Midbrain (tissue), 1 donor: ENCODE measurements around the gene HUNK.
"Not testable (repeated sequence)": the region's sequence is repeated elsewhere in the genome, so short reads cannot be mapped to it uniquely, and the experiment has no call there.

Experiments used
- DNase-seq: peaks from one replicate; lab custom pipeline; 2025; lab: John Stamatoyannopoulos, UW

Gene HUNK

GRCh38 chr21:31872452-31873274, at the start of gene HUNK:
Gene HUNK (plus strand): TSS chr21:31873020. CDS start chr21:31873675, 655 bp downstream.
- DNase-seq: peak; percentile 15

DNA sequence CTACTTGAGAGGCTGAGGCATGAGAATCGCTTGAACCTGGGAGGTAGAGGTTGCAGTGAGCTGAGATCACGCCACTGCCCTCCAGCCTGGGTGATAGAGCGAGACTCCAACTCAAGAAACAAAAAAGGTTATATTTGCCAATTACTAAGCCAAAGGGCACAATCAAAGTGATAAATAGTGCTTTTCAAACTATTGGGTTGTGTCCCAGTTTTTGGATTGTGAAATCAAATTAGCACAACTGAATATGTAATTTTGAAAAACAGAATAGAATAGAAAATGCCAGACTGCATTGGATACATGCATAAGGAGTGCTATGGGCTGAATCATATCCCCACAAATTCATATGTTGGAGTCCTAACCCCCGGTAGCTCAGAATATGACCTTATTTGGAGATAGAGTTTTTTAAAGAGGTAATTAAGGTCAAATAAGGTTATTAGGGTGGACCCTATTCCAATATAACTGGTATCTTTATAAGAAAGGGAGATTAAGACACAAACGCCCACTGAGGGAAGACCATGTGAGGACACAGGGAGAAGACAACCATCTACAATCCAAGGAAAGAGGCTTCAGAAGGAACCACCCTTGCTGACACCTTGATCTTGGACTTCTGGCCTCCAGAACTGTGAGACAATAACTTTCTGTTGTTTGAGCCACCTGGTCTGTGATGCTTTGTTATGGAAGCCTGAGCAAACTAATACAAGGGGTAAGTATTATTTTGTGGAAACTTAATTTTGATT, 42.9 kb upstream of the HUNK start:
- DNase-seq: no peak

- DNase-seq: no peak
Observed at GRCh38 chr21:31830701-31831100, 42.1 kb upstream of the HUNK start.

DNA sequence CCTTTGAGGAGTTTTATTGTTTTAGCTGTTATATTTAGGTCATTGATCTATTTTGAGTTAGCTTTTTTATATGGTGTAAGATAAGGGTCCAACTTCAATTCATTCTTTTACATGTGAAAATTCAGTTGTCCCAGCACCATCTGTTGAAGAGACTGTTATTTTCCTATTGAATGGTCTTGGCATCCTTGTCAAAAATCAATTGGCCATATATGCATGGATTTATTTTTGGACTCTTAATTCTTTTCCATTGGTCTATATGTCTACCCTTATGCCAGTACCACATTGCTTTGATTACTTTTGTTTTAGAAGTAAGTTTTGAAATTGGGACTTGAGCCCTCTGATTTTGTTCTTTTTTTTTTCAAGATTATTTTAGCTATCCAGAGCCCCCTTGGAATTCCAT, 35.8 kb upstream of the HUNK start:
- DNase-seq: no peak

- DNase-seq: peak; percentile 30
Observed at GRCh38 chr21:31837618-31838390, 35.0 kb upstream of the HUNK start.

- DNase-seq: no peak
Observed at GRCh38 chr21:31838586-31839355, 34.0 kb upstream of the HUNK start.

GRCh38 chr21:31844206-31844605, 28.6 kb upstream of the HUNK start:
- no peak for DNase-seq

DNA sequence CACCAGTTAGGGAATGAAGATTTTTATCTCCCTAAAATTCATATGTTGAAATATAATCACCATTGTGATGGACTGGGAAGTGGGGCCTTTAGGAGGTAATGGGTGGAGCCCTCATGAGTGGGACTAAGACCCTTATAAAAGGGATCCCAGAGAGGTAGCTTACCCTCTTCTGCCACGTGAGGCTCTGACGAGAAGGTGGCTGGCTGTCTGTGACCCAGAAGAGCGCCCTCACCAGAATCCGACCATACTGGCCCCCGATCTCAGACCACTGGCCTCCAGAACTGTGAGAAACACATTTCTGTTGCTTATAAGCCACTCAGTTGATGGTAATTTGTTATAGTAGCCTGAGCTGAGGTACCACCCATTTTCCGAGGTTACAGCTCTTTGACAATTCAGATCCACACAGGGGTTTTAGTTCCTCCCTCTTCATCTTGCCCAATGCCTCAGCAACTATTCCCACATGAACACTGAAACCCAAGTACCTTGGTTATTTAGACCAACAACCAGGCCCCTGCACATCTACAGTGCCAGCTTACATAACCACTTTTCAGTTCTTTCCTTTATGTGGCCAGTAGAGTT, 27.6 kb upstream of the HUNK start:
- no peak for DNase-seq

DNA sequence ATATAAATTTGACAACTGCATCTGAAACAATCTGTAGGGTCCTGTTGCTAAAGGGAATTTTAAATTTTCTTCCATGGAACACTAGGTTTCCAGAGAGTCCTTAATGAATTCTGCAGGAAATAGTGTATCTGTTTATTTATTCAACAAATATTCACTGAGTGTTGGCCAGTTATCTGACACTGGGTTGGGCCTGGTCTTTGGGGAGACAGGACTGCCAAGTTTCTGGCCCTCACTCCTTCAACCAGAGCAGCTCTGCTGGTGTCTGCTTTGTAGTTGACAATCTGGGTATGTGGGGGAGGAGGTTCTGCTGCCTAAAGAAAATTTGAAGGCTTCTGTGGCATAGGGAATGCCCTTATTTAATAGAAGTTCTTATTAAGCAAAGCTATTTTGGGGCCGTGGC, 26.1 kb upstream of the HUNK start:
- no peak for DNase-seq

DNA sequence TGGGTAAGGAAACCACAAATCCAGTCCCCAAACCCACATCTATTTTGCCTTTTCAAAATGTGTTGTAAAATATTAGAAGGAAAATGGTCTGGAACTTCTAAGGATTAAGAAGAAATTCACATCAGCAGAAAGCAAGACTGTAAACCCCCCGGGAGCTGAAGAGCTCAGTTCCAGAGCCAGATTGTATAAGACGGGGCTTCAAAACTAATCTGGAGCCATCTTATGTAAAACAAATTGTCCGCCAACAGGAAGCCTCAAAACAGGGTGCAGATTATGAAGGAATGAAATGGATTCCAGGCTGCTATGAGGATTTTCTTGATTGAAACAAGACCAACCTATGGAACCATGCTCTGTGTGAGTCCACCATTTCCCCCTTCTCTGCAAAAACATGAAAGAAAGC, 25.1 kb upstream of the HUNK start:
- DNase-seq: no peak

- no peak for DNase-seq
Observed at GRCh38 chr21:31848326-31848985, 24.4 kb upstream of the HUNK start.

DNA sequence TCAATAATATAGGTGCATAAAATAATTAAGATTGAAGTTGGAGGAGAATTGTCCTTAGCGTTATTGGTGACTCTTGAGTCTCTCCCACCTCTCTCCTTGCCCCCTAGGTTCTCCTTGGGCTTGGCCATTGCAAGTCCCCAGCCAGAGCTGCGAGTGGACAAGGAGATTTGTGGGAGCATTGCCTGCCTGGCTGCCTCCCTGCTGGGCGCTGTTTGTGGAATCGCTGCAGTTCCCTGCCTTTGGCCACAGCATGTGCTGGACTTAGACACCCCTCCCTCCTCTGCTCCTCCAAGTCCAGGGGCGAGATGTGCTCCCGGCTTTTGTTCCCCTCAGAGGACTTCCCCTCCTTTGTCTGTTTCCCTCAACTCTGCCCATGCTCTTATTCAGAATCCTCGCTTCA, 21.9 kb upstream of the HUNK start:
- no peak for DNase-seq

DNA sequence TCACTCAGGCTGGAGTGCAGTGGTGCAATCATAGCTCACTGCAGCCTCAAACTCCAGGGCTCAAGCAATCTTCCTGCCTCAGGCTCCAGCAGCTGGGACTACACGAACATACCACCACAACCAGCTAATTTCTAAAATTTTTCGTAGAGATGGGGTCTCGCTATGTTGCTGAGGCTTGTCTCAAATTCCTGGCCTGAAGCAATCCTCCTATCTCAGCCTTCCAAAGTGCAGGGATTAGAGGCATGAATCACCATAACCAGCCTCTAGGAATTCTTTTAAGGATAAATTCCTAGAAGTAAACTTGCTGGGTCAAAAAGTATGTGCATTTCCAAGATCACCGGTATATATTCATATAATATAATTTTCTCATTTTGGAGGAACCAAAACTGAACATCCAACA, 17.6 kb upstream of the HUNK start:
- no peak for DNase-seq

GRCh38 chr21:31857096-31857495, 15.7 kb upstream of the HUNK start:
- DNase-seq: no peak

DNA sequence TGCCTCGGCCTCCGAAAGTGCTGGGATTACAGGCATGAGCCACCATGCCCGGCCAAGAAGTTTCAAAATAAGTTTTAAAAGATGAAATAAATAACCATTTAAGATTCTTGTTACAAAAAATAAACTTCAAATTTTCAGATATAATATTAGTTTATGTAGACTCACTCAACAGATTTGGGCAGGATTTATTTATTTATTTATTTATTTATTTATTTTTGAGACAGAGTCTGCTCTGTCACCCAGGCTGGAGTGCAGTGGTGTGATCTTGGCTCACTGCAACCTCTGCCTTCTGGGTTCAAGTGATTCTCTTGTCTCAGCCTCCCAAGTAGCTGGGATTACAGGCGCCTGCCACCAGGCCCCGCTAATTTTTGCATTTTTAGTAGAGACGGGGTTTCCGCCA, 15.2 kb upstream of the HUNK start:
- DNase-seq: not testable (repeated sequence)

DNA sequence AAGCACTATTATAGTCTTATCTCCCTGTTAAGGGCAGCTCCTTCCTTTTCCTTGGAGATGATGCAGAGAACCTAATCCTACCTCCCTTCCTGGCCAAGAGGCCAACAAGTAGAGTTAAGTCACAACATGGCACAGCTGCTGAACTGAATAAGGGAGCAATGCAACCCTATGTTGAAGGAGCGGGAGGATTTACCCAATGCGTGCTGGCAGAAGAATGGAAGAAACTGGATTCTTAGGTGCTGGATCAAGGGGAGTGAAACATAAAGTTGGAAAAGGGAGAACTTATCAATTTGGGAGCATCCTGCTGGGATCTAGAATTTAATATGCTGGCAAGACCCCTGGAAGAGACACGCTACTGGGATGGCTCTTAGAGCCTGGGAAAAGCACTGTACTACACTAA, 12.0 kb upstream of the HUNK start:
- DNase-seq: no peak

- DNase-seq: no peak
Observed at GRCh38 chr21:31862078-31862477, 10.7 kb upstream of the HUNK start.

DNA sequence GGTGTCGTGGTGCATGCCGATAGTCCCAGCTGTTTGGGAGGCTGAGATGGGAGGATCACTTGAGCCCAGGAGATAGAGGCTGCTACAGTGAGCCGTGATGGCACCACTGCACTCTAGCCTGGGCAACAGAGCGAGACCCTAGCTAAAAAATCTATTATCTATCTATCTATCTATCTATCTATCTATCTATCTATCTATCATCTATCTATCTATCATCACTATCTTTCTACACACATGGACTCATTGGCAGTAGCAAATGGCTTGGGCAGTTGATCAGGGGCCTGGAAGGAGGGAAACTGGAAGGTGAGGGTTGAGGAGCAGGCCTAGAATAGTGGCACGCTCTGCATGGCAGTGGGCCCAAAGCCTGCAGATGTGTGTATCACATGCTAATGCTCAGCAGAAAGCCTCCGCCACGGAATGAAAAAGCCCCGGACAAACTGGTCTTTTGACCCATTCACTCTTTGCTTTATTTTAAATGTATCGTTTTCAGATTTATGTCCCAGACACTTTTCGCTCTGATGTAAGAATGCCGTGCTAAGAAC, 7.3 kb upstream of the HUNK start:
- DNase-seq: no peak

GRCh38 chr21:31866077-31866511, 6.7 kb upstream of the HUNK start:
- DNase-seq: peak; percentile 86

GRCh38 chr21:31869750-31870149, 3.1 kb upstream of the HUNK start:
- DNase-seq: no peak
